HCT116 (cell line): ENCODE measurements around the gene TTLL5. TPM values are rescaled to one million over a fixed set of nuclear protein-coding genes. Genes with fewer than 3 reads are reported as not detected.

Source experiments
- ATAC-seq: fragments of 200-7000 bp; cut with Tn5 transposase; 2 replicates; pipeline ENCODE4 v1.9.1; 2020; ENCODE audit warnings: mild to moderate bottlenecking, moderate library complexity
- BruUV-seq: library from RNA; stranded (reverse); fragments of 400-500 nt; replicated peaks from 2 replicates; lab custom pipeline; 2021; lab: Mats Ljungman, UMichigan
- CTCF ChIA-PET: fragments of 300-600 bp; sonication (Branson Sonifier 250); formaldehyde crosslinking; loops from one replicate; lab custom pipeline; 2021; ENCODE audit warnings: antibody characterized with exemption; lab: Charles Lee
- POLR2A ChIA-PET: fragments of 300-600, 350-600 bp; sonication (Branson Sonifier 250); formaldehyde crosslinking; loops from one replicate; lab custom pipeline; 2021; ENCODE audit warnings: antibody characterized with exemption; lab: Charles Lee
- RAD21 ChIA-PET, 2 experiments: fragments of 300-600 bp; sonication (Branson Sonifier 250); formaldehyde crosslinking; loops; one replicate each; lab custom pipeline; 2023; ENCODE audit warnings: low total read pairs in 2 of 2; ENCODE audit not compliant: uncharacterized antibody in 2 of 2, unreplicated experiment in 2 of 2, low non-redundant PET in 1 of 2; lab: Charles Lee
- DNase-seq: peaks from one replicate; pipeline ENCODE4 v3.0.0-alpha.2; 2010; ENCODE audit warnings: low read depth, low spot score
- H2AFZ ChIP-seq: fragments of 200-600 bp; shearing (Covaris generic), sonication (generic); 2 replicates; pipeline ENCODE4 v1.6.1; 2017; ENCODE audit warnings: low read depth, mixed run types, mixed read lengths, antibody characterized with exemption, low read length; ENCODE audit not compliant: poor library complexity, severe bottlenecking
- H3K27ac ChIP-seq: 2 replicates; pipeline ENCODE4 v1.5.1; 2012; ENCODE audit warnings: low read depth, low read length
- H3K27me3 ChIP-seq: fragments of 200-600 bp; sonication (generic); 2 replicates; pipeline ENCODE4 v1.6.1; 2016; ENCODE audit warnings: mixed run types, low read length, mixed read lengths; ENCODE audit not compliant: insufficient read depth
- H3K36me3 ChIP-seq, 2 experiments: fragments of 200-500 bp in 1 of 2; fragments of 200-600 bp in 1 of 2; sonication (Bioruptor generic) in 1 of 2; sonication (generic) in 1 of 2; 2 replicates each; pipeline versions ENCODE4 v1.5.1 to v1.6.1; 2014 to 2016; ENCODE audit warnings: low read length in 2 of 2, inconsistent platforms in 1 of 2, mixed read lengths in 1 of 2, mixed run types in 1 of 2; ENCODE audit not compliant: insufficient read depth in 2 of 2, control insufficient read depth in 1 of 2
- H3K4me1 ChIP-seq, 2 experiments: fragments of 200-600 bp in 1 of 2; sonication (generic) in 1 of 2; 2 replicates each; pipeline versions ENCODE4 v1.5.1 to v1.6.1; 2012 to 2017; ENCODE audit warnings: low read length in 2 of 2, inconsistent platforms in 1 of 2, mild to moderate bottlenecking in 1 of 2, mixed read lengths in 1 of 2, mixed run types in 1 of 2, moderate library complexity in 1 of 2; ENCODE audit not compliant: insufficient read depth in 2 of 2, control insufficient read depth in 1 of 2
- H3K4me2 ChIP-seq: fragments of 200-600 bp; sonication (generic); 2 replicates; pipeline ENCODE4 v1.6.1; 2017; ENCODE audit warnings: mixed run types, low read length, mixed read lengths
- H3K4me3 ChIP-seq, 2 experiments: fragments of 200-600 bp in 1 of 2; sonication (generic) in 1 of 2; replicated peaks in 1 of 2; 2 replicates each; pipeline ENCODE4 v1.5.1; 2011 to 2016; ENCODE audit warnings: low read length in 2 of 2, control low read depth in 1 of 2, low read depth in 1 of 2, mild to moderate bottlenecking in 1 of 2, mixed read lengths in 1 of 2, mixed run types in 1 of 2
- H3K79me2 ChIP-seq: fragments of 200-600 bp; sonication (generic); 2 replicates; pipeline ENCODE4 v1.6.1; 2017; ENCODE audit warnings: mild to moderate bottlenecking, mixed run types, low read length, moderate library complexity, mixed read lengths; ENCODE audit not compliant: insufficient read depth
- H3K9ac ChIP-seq: fragments of 200-600 bp; sonication (generic); 2 replicates; pipeline ENCODE4 v1.6.1; 2016; ENCODE audit warnings: low read length, mixed read lengths
- H3K9me2 ChIP-seq: fragments of 200-600 bp; sonication (generic), shearing (Covaris generic); 2 replicates; pipeline ENCODE4 v1.6.1; 2017; ENCODE audit warnings: mixed run types, mild to moderate bottlenecking, moderate library complexity; ENCODE audit not compliant: insufficient read depth
- H3K9me3 ChIP-seq, 2 experiments: fragments of 200-500 bp in 1 of 2; fragments of 200-600 bp in 1 of 2; sonication (Bioruptor generic) in 1 of 2; sonication (generic) in 1 of 2; 2 replicates each; pipeline ENCODE4 v1.6.1; 2014 to 2017; ENCODE audit warnings: low read length in 2 of 2, mixed read lengths in 2 of 2, inconsistent platforms in 1 of 2, low read depth in 1 of 2, mild to moderate bottlenecking in 1 of 2, mixed run types in 1 of 2, moderate library complexity in 1 of 2; ENCODE audit not compliant: control insufficient read depth in 1 of 2, insufficient read depth in 1 of 2
- H4K20me1 ChIP-seq: fragments of 200-600 bp; sonication (generic), shearing (Covaris generic); 2 replicates; pipeline ENCODE4 v1.6.1; 2017; ENCODE audit warnings: mixed run types, mild to moderate bottlenecking, moderate library complexity; ENCODE audit not compliant: insufficient read depth
- CTCF ChIP-seq, 3 experiments: fragments of 200-600 bp in 1 of 3; sonication (generic) in 1 of 3; IDR thresholded peaks in 2 of 3; conservative IDR thresholded peaks in 1 of 3; 2 replicates each; pipeline ENCODE4 v1.5.1; 2012 to 2017; ENCODE audit warnings: low read depth in 2 of 3, low read length in 2 of 3, antibody characterized with exemption in 1 of 3, borderline replicate concordance in 1 of 3, control low read depth in 1 of 3, mild to moderate bottlenecking in 1 of 3, mixed read lengths in 1 of 3, mixed run types in 1 of 3, moderate library complexity in 1 of 3; ENCODE audit not compliant: insufficient read depth in 1 of 3
- EGR1 ChIP-seq: IDR thresholded peaks from 2 replicates; pipeline ENCODE4 v1.6.1; 2012; ENCODE audit warnings: low read depth
- ELF1 ChIP-seq: IDR thresholded peaks from 2 replicates; pipeline ENCODE4 v1.6.1; 2012; ENCODE audit warnings: low read depth, borderline replicate concordance
- FOSL1 ChIP-seq: IDR thresholded peaks from 2 replicates; pipeline ENCODE4 v1.6.1; 2012; ENCODE audit warnings: low read depth
- JUND ChIP-seq: IDR thresholded peaks from 2 replicates; pipeline ENCODE4 v1.6.1; 2012
- POLR2AphosphoS5 ChIP-seq: IDR thresholded peaks from 2 replicates; pipeline ENCODE4 v1.6.1; 2011; ENCODE audit warnings: mild to moderate bottlenecking, low read depth, low read length, moderate library complexity
- RAD21 ChIP-seq: IDR thresholded peaks from 2 replicates; pipeline ENCODE4 v1.6.1; 2012; ENCODE audit warnings: low read depth, mild to moderate bottlenecking
- SP1 ChIP-seq: IDR thresholded peaks from 2 replicates; pipeline ENCODE4 v1.6.1; 2012; ENCODE audit warnings: low read depth
- SRF ChIP-seq: IDR thresholded peaks from 2 replicates; pipeline ENCODE4 v1.6.1; 2012; ENCODE audit warnings: low read depth
- TCF7L2 ChIP-seq: IDR thresholded peaks from 2 replicates; pipeline ENCODE4 v1.7.0; 2011; ENCODE audit warnings: borderline replicate concordance, inconsistent platforms; ENCODE audit not compliant: insufficient read depth, insufficient read length; ENCODE audit errors: extremely low read depth
- YY1 ChIP-seq: IDR thresholded peaks from 2 replicates; pipeline ENCODE4 v1.6.1; 2011; ENCODE audit warnings: low read length, low read depth, moderate library complexity, mild to moderate bottlenecking; ENCODE audit not compliant: insufficient replicate concordance; ENCODE audit errors: extremely low read depth
- ZFX ChIP-seq: fragments of 450-650 bp; IDR thresholded peaks from 2 replicates; pipeline ENCODE4 v1.6.1; 2017
- intact Hi-C: fragments of 100-400 bp; cut with micrococcal nuclease; formaldehyde crosslinking; loops from 2 replicates; pipeline ENCODE4 v1.10.0; 2022
- total RNA-seq: library from RNA; stranded (reverse); gene quantifications from one replicate; pipeline ENCODE4 v1.2.1, GENCODE V29; 2021; ENCODE audit not compliant: unreplicated experiment
- TF ChIP-seq, protein P1 (sequence below): IDR thresholded peaks from 2 replicates; pipeline ENCODE4 v1.6.1; 2012
- TF ChIP-seq, protein P2 (sequence below): IDR thresholded peaks from 2 replicates; pipeline ENCODE4 v1.6.1; 2011; ENCODE audit warnings: mild to moderate bottlenecking, low read length, moderate library complexity; ENCODE audit not compliant: insufficient replicate concordance; ENCODE audit errors: extremely low read depth

The TTLL5 gene
- total RNA-seq, 1 experiment from 2014 or later: 26.2 TPM

DNA sequence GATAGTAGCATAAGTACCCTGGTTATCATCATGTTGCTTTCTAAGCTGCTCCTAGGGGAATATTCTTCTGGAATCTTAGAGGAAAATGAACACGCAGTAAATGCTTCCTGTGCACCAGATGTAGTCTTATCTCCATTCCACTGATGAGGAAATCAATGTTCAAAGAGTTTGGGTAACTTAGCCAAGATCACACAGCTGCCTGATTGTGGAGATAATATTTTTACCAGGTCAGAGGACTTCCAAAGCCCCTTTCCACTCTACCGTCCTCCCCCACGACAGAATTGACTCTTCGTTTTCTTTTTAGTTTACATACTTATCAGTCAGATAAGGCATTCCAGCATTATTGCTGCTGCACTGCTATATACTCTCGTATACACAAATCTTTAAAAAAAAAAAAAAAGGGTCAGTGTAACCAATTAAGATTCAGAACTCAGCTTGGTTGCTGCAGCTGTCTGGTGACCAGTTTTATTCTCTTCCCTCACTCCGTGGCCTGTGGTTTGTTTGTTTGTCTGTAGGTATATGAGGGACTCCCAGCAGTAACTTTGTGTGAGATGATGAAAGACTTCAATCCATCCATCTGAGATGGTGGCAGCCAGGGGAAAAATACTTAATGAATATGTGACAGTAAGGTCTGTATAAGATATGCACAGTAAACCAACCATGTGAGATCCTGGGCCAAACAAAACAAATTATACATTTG is 210.3 kb downstream of the TTLL5 start:
- Histone ChIP-seq H3K9me2 (no peaks in the 10 kb centered on the region), H4K20me1 (no peaks in the 10 kb centered on the region), H3K9me3 (no peaks in the 10 kb centered on the region), H3K4me3 (no peak overlapping the region), H3K27ac (no peak overlapping the region), H3K36me3 (0 out of 4 replicates have a peak, but pooled peaks cover 0 to 4% of the 10 kb centered on the region in 2 experiments), H3K27me3 (no peaks in the 10 kb centered on the region), H3K4me2 (no peak overlapping the region), H3K79me2 (no peaks in the 10 kb centered on the region), H3K9ac (no peak overlapping the region), H3K4me1 (peaks cover 19 to 34% of the 10 kb centered on the region in 2 experiments), H2AFZ (no peak overlapping the region)
- ChIA-PET CTCF (no interaction called here), RAD21 (no interaction called here), POLR2A (no interaction called here)
- intact Hi-C loops: no loop called here
- no peak for TF ChIP-seq ELF1
- TF ChIP-seq SRF: no peak
- no peak for TF ChIP-seq SP1
- TF ChIP-seq ZFX: no peak
- TF ChIP-seq, protein P1, sequence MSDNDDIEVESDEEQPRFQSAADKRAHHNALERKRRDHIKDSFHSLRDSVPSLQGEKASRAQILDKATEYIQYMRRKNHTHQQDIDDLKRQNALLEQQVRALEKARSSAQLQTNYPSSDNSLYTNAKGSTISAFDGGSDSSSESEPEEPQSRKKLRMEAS: no peak
- DNase-seq: no peak
- ATAC-seq: no peak
- BruUV-seq: no TSS peak

GRCh38 chr14:75875958-75876357 is 214.9 kb downstream of the TTLL5 start:
- H3K9me3 ChIP-seq: no peaks in the 10 kb centered on the region
- no peaks in the 10 kb centered on the region for H3K79me2 ChIP-seq
- H2AFZ ChIP-seq: no peak overlapping the region
- no peaks in the 10 kb centered on the region for H3K27me3 ChIP-seq
- H3K9ac ChIP-seq: no peak overlapping the region
- H4K20me1 ChIP-seq: no peaks in the 10 kb centered on the region
- ChIA-PET CTCF (interaction anchor here (1.1 kb wide), 1 partner anchor 31 kb away, joined by 5 read pairs; no protein-coding TSS in a partner anchor), POLR2A (no interaction called here), RAD21 (no interaction called here)
- no peak overlapping the region for H3K27ac ChIP-seq
- BruUV-seq: no TSS peak
- no peak overlapping the region for H3K4me3 ChIP-seq
- peaks cover 0 to 4% of the 10 kb centered on the region in 2 experiments; a peak in 1 of 4 replicates for H3K4me1 ChIP-seq
- H3K4me2 ChIP-seq: no peak overlapping the region
- no peaks in the 10 kb centered on the region for H3K9me2 ChIP-seq
- H3K36me3 ChIP-seq: no peaks in the 10 kb centered on the region
- DNase-seq: no peak
- no peak for ATAC-seq
- intact Hi-C loops: no loop called here
- TF ChIP-seq RAD21: no peak
- TF ChIP-seq CTCF (IDR thresholded peaks at IDR 0.05 in 2 of 3, conservative IDR thresholded peaks at IDR 0.05 in 1 of 3; ENCODE audit: borderline replicate concordance in 1 of 3, insufficient read depth in 1 of 3, low read depth in 2 of 3, low read length in 2 of 3): no peak
- no peak for TF ChIP-seq JUND
- TF ChIP-seq, protein P2, sequence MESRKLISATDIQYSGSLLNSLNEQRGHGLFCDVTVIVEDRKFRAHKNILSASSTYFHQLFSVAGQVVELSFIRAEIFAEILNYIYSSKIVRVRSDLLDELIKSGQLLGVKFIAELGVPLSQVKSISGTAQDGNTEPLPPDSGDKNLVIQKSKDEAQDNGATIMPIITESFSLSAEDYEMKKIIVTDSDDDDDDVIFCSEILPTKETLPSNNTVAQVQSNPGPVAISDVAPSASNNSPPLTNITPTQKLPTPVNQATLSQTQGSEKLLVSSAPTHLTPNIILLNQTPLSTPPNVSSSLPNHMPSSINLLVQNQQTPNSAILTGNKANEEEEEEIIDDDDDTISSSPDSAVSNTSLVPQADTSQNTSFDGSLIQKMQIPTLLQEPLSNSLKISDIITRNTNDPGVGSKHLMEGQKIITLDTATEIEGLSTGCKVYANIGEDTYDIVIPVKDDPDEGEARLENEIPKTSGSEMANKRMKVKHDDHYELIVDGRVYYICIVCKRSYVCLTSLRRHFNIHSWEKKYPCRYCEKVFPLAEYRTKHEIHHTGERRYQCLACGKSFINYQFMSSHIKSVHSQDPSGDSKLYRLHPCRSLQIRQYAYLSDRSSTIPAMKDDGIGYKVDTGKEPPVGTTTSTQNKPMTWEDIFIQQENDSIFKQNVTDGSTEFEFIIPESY: no peak
- no peak for TF ChIP-seq SRF
- no peak for TF ChIP-seq TCF7L2
- TF ChIP-seq YY1: no peak
- TF ChIP-seq, protein P1: no peak
- no peak for TF ChIP-seq SP1
- TF ChIP-seq EGR1: no peak
- no peak for TF ChIP-seq FOSL1
- no peak for TF ChIP-seq POLR2AphosphoS5
- TF ChIP-seq ELF1: no peak
- no peak for TF ChIP-seq ZFX
